ENCODE measurements around the gene DAAM2.

Gene DAAM2

DNA sequence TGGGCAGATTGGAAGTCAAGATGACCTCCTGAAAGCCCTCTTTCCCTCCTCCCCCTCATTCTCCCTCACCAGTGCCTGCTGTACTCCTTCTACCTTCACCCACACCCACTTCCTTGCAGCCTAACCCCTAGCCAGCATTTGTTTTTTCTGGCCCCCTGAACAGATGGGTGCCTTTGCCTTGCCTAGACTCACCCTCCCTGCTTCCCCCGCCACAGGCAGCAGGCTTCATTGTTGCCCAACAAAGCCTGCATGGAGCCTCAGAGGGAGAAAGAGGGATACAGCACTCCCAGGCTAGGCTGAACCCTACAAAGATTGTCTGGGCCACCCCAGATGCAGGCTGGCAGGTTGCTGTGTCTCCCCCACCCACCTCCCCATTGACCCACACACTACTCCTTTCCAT lies 139.4 kb downstream of the DAAM2 start:
- DNase-seq (ENCODE audit: low spot score) = no peak

DNA sequence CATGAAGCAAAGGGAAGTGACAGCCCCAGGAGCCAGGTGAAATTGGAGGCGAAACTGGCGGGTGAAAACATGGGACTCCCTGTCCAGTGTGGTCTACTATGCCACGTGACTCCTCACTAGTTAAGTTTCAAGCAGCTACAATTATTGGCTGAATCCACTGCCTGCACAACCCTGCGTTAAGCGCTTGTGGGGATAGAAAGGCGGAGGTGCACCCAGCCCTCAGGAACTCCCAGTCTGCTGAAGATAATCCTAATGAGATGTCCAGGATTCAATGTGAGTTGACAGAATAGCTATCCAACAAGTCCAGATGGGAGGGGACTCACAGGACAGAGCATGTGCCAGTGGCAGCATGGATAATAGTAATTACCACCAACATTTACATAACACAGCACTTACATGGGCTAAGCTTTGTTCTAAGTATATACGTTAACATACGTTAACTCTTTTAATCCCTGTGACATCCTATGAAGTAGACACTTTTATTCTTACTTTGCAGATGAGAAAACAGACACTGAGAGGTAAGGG lies 140.3 kb downstream of the DAAM2 start:
- DNase-seq (ENCODE audit: low spot score) = no peak

DNA sequence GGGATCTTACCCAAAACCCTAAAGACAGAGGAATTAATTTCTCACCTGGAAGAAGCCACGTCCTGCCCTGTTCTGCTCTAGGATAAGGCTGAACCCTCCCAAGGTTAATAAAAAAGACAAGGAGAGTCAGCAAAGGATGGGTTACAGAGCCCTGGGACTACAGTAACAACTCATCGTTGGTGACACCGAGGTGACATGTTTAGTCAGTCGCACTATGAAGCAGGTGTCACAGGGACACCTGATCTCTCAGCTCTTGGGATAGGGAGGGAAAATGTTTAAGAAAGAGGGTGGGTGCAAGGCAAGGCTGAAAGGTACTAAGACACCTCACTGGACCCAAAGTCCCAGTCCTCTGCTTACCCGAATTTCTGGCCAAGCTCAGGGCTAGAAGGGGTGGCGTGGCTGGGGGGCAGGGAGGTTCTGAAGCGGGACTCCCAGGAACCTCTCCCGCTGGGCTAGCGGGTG lies 141.5 kb downstream of the DAAM2 start:
- DNase-seq (ENCODE audit: low spot score) = no peak

DNA sequence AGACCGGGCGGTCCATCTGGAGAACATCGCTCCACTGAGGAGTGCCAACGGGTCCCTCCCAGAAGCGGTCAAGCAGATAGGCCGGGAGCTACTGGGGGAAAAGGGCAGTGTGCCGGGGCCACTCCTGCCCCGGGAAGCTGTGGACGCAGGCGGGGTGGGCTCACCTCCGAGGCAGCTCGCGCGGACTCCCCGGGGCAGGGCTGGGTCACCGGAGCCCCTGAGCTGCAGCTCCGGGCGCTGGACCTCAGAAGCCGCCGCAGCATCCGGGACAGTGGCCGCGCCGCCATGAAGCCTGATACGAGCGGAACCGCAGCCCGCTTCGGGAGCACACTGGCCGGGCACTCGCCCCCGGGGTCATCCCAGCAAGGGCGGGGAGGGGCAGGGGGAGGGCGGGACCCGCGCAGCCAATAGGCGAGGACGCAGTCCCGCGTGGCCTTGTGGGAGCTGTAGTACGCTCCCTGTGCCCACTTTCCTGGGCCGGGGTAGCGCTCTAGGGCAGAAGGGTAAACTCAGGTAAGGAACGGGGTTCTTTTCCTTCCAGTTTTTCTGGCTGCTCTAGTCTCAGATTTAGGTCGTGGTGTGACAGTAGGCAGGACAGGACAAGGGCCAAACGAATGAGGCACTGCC lies 142.1 kb downstream of the DAAM2 start, which contains the start of gene MOCS1:
Gene MOCS1, minus strand, starts transcription at position 332 of the 627 bp plus-strand sequence. Its CDS starts 45 bp downstream, at position 287.
- peak; percentile 75 for DNase-seq (ENCODE audit: low spot score)

DNA sequence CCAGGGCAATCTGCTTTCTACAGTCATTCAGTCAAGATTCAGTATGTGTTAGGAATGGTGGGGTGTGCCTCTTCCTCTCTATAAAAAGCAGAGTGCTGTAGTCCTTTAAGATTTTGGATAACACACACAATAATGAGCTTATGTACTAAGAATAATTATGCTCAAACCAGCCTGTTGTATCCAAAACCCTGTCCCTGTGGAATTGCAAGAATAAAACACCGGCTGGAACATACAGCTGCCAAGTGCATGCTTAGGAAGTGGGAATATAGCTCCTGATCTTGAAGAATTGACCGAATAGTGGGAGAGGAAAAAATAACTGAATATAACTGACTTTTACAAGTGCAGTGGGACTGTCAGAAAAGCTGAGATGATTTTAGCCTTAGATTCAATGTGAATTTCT lies 143.1 kb downstream of the DAAM2 start:
- no peak for DNase-seq (ENCODE audit: low spot score)

DNA sequence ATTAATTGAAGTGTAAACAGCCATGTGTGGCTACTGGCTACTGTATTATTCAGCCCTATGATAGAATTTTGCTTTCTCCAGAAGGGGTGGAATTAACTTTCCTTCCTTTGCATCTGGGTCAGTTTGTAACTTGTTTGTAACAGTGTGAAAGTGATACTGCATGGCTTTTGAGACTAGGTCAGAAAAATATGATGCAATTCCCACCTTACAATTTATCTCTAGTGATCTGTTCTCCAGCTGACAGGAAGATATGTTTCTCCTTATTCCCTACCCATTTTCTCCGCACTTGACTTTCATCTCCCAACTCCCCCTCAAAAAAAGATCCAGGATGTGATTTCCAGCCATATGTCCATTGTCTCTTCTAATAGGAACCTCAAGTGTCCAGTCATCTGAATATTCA lies 144.7 kb downstream of the DAAM2 start:
- DNase-seq (ENCODE audit: low spot score) = no peak

DNA sequence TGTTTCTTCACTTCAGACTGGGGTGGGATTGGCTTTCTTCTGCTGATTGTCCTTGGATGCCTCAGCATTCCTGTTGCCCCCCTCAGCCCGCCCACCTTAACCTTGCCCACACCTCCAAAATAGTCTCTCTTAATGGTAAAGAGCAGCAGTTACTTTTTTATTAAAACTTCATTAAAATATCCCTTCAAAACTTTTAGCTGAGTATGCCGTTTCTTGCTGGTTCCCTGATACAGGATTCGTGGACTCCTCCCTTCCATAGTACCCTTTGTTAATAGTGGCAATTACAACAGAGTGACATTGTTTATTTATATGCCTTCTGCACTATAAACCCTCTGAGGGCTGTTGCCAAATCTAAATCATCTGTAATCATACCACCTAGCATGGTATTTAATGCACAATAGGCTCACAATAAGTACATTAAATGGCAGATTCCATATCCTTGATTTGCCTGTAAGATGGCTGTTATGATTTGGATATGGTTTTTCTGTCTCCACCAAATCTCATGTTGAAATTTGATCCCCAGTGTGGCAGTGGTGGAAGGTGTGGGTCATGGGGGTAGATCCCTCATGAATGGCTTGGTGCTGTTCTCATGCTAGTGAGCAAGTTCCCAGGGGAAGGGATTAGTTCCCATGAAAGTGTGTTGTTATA lies 145.6 kb downstream of the DAAM2 start:
- DNase-seq (ENCODE audit: low spot score) = no peak

DNA sequence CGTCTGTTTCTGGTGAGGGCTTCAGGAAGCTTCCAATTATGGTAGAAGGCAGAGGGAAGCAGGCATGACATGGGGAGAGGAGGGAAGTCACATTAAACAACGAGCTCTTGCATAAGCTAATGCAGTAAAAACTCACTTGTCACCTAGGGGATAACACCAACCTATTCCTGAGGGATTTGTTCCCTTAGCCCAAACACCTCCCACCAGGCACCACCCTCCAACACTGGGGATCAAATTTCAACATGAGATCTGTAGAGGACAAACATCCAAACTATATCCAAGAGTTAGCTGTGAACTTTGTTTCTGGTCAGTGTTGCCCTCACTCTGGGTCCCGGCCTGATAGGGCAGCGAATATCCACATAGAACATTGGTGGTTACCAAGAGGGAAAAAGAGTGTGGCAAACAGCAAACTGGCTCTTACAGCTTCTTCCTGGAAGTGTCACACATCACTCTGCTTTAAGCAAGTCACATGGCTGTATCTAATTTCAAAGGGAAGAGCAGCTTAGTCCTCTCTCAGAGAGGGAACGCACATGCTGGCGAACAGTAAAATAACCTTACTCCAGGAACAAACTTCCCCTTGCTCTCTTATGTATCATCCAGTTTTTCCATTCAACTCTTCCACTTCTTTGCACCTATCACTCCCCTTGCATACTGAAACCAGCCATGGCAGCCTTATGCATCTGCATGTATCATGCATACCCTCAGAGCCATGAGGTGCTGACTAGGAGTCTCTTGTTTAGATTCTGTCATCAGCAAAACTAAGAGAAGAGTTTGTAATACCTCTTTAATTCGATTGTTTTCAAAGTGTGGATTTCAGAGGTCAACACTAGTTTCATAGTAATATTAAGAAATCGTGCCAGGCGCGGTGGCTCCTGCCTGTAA lies 146.8 kb downstream of the DAAM2 start:
- no peak for DNase-seq (ENCODE audit: low spot score)

DNA sequence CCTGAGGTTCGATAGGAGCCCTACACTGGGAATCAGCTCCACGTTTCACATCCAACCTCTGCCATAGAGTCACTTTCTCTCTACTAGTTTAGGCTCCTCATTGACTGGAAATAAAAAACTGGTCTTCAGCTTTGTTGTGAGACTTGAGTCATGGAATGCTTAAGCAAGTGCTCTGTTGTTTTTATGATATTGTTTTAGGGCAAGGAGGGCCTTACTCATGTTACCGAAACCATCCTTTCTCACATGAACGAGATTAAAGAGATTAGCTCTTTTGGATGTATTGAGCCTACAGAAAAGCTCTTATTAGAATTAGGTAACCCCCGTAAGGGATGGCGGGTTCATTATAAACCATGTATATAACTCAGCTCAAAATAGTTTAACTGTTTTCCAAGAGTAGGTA lies 149.0 kb downstream of the DAAM2 start:
- DNase-seq (ENCODE audit: low spot score) = no peak

DNA sequence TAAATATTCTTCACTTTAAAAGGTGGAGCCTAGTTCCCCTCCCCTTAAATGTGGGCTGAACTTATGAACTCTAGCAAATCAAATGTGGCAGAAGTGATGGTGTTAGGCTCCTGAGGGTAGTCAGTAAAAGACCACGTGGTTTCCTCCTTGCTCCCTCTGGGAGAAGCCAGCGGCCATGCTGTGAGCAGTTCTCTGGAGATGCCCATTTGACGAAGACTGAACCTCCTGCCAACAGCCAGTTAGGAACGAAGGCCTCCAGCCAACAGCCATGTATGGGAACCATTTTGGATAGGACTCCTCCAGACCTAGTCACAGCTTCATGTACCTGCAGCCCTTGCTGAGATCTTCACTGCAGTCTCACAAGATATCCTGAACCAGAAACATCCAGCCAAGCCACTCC lies 149.6 kb downstream of the DAAM2 start:
- DNase-seq (ENCODE audit: low spot score) = no peak

DNA sequence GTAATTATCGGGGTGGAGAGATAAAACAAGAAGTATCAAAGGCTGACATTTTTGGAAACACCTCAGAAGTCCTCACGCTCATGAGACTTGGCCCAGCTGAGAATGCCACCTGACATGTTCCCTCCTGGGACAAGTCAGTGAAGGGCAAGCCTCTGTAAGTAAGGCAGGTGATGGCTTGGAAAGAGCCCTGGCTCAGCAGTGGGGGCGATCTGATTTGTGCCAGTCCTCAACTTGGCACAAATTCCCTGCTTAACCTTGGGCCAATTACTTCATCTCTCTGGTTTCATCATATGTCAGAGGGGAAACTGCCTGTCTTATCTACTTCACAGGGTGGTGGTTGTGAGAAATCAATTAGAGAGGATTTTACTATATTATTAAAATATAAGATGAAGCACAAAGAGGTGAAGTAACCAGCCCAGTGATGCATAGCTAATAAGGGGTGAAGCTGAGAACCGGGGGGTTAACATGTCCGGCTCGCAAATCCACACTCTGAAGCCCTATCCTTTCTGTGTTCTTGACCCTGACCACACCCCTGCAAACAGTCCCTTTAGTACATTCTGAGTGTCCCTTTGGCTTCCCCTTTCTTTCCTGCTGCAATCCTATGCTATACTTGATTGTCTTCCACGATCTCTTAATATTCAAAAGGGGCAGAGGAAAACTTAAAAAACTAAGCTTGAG lies 150.9 kb downstream of the DAAM2 start:
- no peak for DNase-seq (ENCODE audit: low spot score)

DNA sequence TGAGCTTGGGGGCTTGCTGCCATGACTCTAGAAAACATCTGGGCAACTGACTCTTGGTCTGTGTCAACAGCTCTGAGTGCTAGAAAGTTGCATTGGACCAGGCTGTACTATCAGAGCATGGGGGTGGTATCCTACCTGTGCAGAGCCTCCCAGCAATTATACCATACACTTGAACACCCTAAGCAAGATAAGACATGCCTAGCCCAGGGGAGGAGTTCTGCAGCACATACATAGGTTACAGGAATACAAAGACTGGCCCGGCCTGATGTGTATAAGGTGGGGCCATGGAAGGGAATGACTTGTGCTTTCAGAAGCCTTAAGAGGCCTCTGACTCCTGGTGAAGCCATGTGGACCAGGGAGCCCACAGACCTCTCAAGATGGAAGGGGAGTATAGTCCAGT lies 153.4 kb downstream of the DAAM2 start:
- DNase-seq (ENCODE audit: low spot score) = no peak

DNA sequence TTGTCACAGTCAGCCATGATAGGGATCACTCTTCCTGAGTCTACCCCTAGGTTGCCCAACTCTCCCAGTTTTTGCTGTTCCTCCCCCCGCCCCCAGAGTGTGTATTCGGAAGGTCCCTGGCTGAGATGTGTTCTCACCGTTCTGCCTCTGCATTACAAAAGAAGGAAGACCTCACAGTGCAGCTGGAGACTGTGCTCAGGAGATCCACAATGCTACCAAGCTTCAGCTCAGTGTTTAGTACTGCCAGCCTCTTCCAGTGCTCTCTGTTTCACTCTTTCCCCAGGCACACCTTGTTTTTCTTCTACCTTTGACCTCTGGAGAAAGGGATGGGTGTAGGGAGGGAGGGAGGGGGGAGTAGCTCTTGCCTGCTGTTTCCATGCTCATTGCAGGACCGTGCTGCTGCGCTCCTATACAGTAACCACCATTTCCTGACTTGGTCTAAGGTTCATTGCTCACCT lies 155.5 kb downstream of the DAAM2 start:
- no peak for DNase-seq (ENCODE audit: low spot score)

DNA sequence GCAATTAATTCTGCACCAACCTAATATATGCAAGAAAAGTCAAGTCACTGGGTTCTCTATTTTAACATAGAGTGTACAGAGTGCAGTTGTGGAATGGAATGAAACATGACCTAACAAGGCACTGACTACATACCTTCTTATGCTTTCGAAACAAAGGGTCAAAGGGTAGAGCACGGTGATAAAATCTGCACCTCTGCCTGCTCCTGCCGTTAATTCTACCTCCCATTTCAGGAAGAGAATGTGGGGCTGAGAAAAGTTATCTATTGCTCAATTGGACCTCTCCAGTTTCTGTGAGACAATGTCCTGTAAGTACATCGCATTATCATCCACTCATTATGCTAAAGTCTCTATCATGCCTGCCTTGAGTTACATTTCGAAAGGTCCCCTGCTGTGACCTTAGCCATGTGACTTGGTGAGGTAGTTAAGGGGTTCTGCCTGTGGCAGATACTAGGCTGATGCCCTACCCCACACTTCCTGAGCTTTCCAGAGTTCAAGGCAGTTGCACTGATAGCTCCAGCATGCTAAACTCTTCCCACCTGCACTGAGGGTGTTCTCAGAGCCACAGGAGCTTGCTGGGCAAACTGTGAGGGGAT lies 156.1 kb downstream of the DAAM2 start:
- DNase-seq (ENCODE audit: low spot score) = no peak

DNA sequence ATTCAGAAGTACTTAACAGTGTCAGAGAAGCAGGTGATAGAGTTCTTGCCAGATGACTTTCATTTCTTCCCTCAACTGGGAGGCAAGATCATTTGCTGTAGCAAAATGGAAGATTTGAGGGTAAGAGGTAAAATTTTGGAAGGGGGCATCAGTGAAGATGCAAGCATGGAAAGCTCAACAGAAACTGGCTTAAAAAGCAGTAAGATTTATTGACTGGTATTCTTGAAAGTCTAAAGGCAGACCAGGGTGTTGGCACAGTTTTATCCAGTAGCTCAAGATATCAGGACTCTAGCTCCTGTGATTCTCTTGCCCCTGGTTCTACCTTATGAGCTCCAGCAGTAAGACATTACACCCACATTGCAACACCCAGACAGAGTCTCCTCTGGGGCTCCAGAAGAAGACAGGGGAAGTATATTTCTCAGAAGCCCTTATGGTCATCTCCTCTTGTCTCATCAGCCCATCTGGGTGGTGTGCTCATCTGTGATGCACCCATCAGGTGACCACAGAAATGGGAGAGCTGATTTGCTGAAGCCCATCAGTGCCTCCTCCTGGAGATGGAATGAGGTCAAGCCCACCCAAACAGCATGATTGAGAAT lies 158.0 kb downstream of the DAAM2 start:
- no peak for DNase-seq (ENCODE audit: low spot score)

DNA sequence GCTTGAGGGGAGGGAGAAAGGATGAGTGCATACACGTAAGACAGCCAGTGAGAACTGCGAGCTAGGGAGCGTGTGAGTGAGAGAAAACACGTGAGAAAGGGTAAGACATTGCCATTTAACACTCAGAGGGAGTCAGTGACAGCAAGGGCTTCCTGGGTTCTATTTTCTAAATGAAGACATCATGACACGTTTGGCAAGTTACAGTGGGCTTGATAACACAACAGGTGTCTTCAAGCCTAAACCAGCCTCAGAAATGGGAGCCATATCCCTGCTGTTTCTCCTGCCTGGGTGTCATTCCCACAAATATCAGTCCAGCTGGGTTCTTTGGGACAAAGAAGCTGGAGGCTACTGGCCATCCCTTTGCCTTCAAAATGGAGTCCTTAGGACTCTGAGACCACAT lies 159.0 kb downstream of the DAAM2 start:
- DNase-seq (ENCODE audit: low spot score) = no peak

DNA sequence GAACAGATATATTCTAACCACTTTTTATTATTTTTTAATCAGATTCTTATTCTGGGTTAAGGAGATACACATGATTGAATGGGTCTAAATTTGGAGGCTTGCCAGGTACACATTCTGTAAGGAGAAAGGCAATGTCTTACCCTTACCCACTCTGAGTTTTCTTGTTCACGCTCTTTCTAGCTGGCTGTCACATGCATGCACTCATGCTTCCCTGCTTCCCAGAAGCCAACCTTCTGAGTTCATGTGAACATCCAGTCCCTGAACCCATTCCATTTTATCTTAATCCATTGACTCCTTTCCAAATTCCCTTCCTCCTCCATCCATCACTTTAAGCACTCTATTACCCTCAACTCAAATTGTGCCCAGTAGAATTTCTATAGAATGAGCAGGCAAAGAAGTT lies 159.5 kb downstream of the DAAM2 start:
- no peak for DNase-seq (ENCODE audit: low spot score)

DNA sequence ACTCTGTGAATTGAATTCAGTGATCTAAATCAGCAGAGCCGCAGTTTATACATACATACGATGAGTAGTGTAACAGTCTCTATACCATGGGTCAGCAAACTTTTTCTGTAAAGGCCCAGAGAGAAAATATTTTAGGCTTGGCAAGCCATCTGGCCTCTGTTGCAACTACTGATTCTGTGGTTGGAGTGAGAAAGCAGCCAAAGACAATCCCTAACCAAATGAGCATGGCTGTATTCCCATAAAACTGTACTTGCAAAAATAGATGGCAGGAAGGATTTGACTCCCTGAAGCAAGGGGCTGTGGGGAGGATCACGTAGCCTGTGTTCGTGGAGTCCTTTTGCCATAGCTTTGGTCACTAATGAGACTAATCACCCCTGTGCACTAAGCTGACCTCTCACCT lies 160.0 kb downstream of the DAAM2 start:
- no peak for DNase-seq (ENCODE audit: low spot score)

DNA sequence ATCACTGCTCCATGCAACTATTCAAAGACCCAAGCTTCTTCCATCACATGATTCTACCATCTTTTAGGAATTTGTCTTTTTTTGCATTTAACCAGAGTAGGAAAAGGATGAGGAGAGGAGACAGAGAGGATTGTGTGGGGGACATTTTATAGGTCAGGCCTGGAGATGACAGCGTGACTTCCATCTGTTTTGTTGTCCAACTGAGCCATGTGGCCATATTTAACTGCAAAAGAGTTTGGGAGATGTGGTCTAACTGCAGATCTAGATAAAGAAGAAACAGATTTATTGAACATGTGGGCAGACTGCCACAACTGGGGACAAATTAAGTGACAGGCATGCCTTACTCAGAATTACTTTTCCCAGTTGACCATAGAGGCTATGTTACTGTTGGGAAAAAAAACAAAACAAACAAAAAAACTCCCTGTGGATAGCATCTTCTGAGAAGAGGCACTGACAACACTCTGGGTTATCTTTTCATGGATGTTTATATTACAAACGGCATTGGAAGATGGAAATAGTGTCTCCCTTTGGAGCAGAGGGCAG lies 161.0 kb downstream of the DAAM2 start:
- DNase-seq (ENCODE audit: low spot score) = no peak
